GM12865 (cell line): ENCODE results near the gene ZNF577.

ENCODE experiments used
- DNase-seq: peaks from one replicate; pipeline ENCODE4 v3.0.0; 2010; ENCODE audit warnings: low read depth
- H3K4me3 ChIP-seq: 2 replicates; pipeline ENCODE4 v1.5.1; 2011; ENCODE audit warnings: mild to moderate bottlenecking, low read depth, low read length, control low read depth
- TF ChIP-seq, protein P1 (sequence below): IDR thresholded peaks from 2 replicates; pipeline ENCODE4 v1.5.1; 2011; ENCODE audit warnings: low read length, control low read depth, low read depth, inconsistent platforms; ENCODE audit not compliant: insufficient read depth; ENCODE audit errors: missing control alignments

Gene ZNF577

DNA sequence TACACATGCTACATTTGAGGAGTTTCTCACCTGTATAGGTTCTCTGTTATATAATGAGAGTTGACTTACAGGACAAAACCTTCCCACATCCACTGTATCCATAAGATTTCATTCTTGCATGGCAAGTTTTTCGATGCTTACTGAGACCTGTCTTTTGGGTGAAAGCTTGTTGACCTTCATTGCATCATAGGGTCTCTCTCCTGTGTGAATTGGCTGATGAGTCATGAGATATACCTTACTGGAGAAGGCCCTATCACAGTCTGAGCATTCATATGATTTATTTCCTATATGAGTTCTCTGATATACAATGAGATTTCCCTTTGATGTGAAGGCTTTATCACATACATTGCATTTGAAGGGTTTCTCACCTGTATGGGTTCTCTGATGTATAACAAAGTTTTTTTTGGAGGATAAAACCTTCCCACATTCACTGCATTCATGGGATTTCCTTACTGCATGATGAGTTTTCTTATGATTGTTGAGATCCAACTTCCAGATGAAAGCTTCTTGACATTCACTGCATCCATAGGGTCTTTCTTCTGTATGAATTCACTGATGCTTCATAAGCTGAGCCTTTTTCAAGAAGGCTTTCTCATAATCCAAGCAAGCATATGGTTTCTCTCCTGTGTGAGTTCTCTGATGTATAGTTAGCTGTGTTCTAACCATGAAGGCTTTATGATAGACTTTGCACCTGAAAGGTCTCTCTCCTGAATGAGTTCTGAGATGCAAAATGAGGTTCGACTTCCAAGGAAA, 25.7 kb downstream of the ZNF577 start:
- TF ChIP-seq, protein P1, sequence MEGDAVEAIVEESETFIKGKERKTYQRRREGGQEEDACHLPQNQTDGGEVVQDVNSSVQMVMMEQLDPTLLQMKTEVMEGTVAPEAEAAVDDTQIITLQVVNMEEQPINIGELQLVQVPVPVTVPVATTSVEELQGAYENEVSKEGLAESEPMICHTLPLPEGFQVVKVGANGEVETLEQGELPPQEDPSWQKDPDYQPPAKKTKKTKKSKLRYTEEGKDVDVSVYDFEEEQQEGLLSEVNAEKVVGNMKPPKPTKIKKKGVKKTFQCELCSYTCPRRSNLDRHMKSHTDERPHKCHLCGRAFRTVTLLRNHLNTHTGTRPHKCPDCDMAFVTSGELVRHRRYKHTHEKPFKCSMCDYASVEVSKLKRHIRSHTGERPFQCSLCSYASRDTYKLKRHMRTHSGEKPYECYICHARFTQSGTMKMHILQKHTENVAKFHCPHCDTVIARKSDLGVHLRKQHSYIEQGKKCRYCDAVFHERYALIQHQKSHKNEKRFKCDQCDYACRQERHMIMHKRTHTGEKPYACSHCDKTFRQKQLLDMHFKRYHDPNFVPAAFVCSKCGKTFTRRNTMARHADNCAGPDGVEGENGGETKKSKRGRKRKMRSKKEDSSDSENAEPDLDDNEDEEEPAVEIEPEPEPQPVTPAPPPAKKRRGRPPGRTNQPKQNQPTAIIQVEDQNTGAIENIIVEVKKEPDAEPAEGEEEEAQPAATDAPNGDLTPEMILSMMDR = no peak
- no peak for DNase-seq
- no peak overlapping the region for H3K4me3 ChIP-seq

DNA sequence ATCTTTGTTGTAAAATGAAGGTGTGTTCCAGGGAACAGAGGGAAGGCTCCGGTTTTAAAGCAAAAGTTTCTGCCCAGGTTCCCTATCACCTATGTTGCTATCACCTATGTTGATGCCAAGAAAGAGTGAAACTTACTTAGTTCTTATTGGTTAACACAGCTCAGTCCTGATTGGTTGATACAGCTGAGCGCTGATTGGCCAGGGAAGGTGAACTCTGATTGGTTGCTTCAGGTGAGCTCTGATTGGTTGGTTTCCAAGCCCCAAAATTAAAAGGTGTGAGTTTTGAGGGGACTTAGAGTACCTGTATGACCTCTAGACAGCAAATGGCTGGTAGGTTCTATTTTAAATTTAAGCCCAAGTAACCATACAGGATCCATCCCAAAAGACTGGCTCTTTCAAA, 50.6 kb downstream of the ZNF577 start:
- TF ChIP-seq, protein P1 = no peak
- no peak for DNase-seq
- no peak overlapping the region for H3K4me3 ChIP-seq

DNA sequence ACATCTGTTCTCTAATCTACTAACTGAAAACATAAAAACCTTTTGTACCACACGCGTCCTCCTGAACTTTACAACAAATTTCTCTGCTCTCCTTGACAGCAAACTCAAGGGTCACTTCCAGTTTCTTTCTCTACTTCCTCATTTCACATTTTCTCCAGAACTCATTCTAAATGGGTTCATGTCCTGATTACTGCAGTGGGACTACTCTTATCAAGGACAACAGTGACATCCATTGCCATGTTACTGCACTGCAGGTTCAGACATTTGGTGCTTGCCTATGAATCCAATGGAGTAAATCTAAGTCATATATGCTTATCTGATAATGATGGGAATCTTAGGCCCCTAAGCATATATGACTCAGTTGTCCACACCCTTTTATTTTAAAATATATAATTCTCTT, 57.5 kb downstream of the ZNF577 start:
- H3K4me3 ChIP-seq = no peak overlapping the region
- DNase-seq = no peak
- TF ChIP-seq, protein P1 = no peak

DNA sequence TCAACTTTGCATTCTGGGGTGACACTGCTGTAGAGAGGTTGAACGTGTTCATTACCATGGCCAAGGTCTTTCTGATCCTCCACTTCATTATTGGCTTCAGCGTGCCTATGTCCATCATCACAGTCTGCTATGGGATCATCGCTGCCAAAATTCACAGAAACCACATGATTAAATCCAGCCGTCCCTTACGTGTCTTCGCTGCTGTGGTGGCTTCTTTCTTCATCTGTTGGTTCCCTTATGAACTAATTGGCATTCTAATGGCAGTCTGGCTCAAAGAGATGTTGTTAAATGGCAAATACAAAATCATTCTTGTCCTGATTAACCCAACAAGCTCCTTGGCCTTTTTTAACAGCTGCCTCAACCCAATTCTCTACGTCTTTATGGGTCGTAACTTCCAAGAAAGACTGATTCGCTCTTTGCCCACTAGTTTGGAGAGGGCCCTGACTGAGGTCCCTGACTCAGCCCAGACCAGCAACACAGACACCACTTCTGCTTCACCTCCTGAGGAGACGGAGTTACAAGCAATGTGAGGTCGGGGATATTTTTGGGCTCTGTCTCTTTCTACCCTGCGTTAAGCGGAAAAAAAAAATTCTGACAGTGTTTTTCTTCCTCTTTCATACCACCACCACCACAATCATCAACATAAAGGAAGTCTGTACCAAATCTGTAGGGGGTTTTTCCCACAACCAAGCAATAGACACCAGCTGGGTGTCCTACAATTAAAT, 63.3 kb downstream of the ZNF577 start:
- H3K4me3 ChIP-seq = no peak overlapping the region
- no peak for DNase-seq

DNA sequence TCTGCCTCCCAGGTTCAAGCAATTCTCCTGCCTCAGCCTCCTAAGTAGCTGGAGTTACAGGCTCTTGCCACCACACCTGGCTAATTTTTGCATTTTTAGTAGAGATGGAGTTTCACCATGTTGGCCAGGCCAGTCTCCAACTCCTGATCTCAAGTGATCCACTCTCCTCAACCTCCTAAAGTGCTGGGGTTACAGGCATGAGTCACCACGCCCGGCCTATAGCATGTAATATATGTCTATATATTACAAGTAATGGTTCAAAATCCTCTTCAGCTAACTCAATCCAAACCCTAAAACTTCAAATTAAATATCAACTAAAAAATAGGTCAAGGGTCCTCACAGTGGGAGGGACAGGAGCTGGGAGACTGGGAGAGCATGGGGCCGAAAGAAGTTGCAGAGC, 64.8 kb downstream of the ZNF577 start:
- TF ChIP-seq, protein P1 = no peak
- no peak for DNase-seq
- H3K4me3 ChIP-seq = no peak overlapping the region

More for the DNA sequence above, 63.3 kb downstream of the ZNF577 start:
- TF ChIP-seq, protein P1 = no peak

DNA sequence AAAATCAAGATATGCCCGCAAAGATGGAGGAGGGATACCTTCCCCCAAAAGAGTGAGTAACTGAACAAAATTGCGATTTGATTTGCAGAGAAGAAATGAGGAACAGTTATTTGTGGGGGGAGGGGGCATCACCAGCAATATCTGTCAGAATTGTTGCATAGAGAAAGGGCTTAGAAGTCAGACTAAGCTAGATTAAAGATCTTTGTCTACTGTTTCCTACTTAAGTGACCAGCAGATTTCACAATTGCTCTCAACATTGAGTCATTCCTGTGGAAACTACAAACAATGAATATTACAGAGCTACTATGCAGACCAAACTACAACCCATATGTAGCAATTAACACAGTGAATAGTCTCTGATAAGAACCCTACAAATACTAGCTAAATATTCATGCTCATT, 65.4 kb downstream of the ZNF577 start:
- TF ChIP-seq, protein P1 = no peak
- DNase-seq = no peak
- H3K4me3 ChIP-seq = no peak overlapping the region
